HG03103 (cell line): ENCODE data around the gene FAM83D.

Source experiments
- ATAC-seq: cut with Tn5 transposase; IDR thresholded peaks from one replicate; pipeline ENCODE4 v1.9.1; 2021; ENCODE audit warnings: low read depth; ENCODE audit not compliant: unreplicated experiment

The FAM83D gene

GRCh38 chr20:38894091-38894847 lies 31.9 kb upstream of the FAM83D start:
- ATAC-seq = no peak

GRCh38 chr20:38895098-38895949 lies 30.9 kb upstream of the FAM83D start:
- no peak for ATAC-seq

- no peak for ATAC-seq
These were observed 30.1 kb upstream of the FAM83D start for GRCh38 chr20:38896009-38896594.

GRCh38 chr20:38897267-38897666 lies 28.9 kb upstream of the FAM83D start:
- ATAC-seq = no peak

GRCh38 chr20:38900606-38901005 lies 25.6 kb upstream of the FAM83D start:
- ATAC-seq = no peak

- ATAC-seq = no peak
These were observed 23.6 kb upstream of the FAM83D start for GRCh38 chr20:38902601-38903000.

GRCh38 chr20:38903335-38903734 lies 22.9 kb upstream of the FAM83D start:
- no peak for ATAC-seq

- ATAC-seq = no peak
These were observed 20.8 kb upstream of the FAM83D start for GRCh38 chr20:38905375-38905774.

- ATAC-seq = no peak
These were observed 18.1 kb upstream of the FAM83D start for GRCh38 chr20:38907918-38908677.

- ATAC-seq = no peak
These were observed 10.9 kb upstream of the FAM83D start for GRCh38 chr20:38915355-38915754.

- no peak for ATAC-seq
These were observed 8.6 kb upstream of the FAM83D start for GRCh38 chr20:38917657-38918056.

GRCh38 chr20:38918172-38918571 lies 8.0 kb upstream of the FAM83D start:
- no peak for ATAC-seq

GRCh38 chr20:38919683-38920082 lies 6.5 kb upstream of the FAM83D start:
- ATAC-seq = no peak

- no peak for ATAC-seq
These were observed 5.8 kb upstream of the FAM83D start for GRCh38 chr20:38920411-38920810.

- no peak for ATAC-seq
These were observed 5.4 kb upstream of the FAM83D start for GRCh38 chr20:38920851-38921250.

- ATAC-seq = no peak
These were observed 1.5 kb upstream of the FAM83D start for GRCh38 chr20:38924718-38925117.

- peak; percentile 0 for ATAC-seq
These were observed 858 bp downstream of the FAM83D start for GRCh38 chr20:38926934-38927616.

GRCh38 chr20:38927902-38928578 lies 1.8 kb downstream of the FAM83D start:
- ATAC-seq = no peak

GRCh38 chr20:38930242-38930569 lies 4.0 kb downstream of the FAM83D start:
- ATAC-seq = no peak

- ATAC-seq = no peak
These were observed 5.8 kb downstream of the FAM83D start for GRCh38 chr20:38931984-38932383.
